B cell (primary cell): Measurements from ENCODE around the gene IL1RN. TPM values are rescaled to one million over a fixed set of nuclear protein-coding genes. Genes with fewer than 3 reads are reported as not detected.

Experiments
- ATAC-seq: fragments of 200-7000 bp; cut with Tn5 transposase; one replicate; pipeline ENCODE4 v1.10.0; 2021; ENCODE audit warnings: low read depth, mild to moderate bottlenecking, moderate number of reproducible peaks, moderate library complexity
- CTCF ChIA-PET: fragments of 350-600 bp; sonication (Branson Sonifier 250); formaldehyde crosslinking; loops from one replicate; lab custom pipeline; 2021; ENCODE audit warnings: antibody characterized with exemption, inconsistent platforms; lab: Charles Lee
- POLR2A ChIA-PET: fragments of 350-600 bp; sonication (Branson Sonifier 250); formaldehyde crosslinking; loops from one replicate; lab custom pipeline; 2021; ENCODE audit warnings: antibody characterized with exemption; lab: Charles Lee
- DNase-seq: peaks from one replicate; pipeline ENCODE4 v3.0.0; 2013
- H2AFZ ChIP-seq: 2 replicates; pipeline ENCODE4 v1.6.1; 2012; ENCODE audit warnings: mild to moderate bottlenecking, low read depth, low read length; ENCODE audit not compliant: insufficient read depth, poor library complexity, severe bottlenecking
- H3K27ac ChIP-seq, 2 donors: 1 replicate in 1 of 2; 2 replicates in 1 of 2; pipeline ENCODE4 v1.5.1; 2012 to 2013; ENCODE audit warnings: low read length in 2 of 2, mild to moderate bottlenecking in 2 of 2, moderate library complexity in 1 of 2
- H3K27me3 ChIP-seq, 4 experiments: fragments of 200-600 bp in 1 of 4; sonication (generic) in 1 of 4; replicated peaks in 1 of 4; 1 replicate in 2 of 4; 2 replicates in 2 of 4; pipeline versions ENCODE4 v1.6.1 to v1.7.0; 2013 to 2016; ENCODE audit warnings: low read length in 3 of 4, mild to moderate bottlenecking in 2 of 4, mixed read lengths in 1 of 4, moderate library complexity in 1 of 4; ENCODE audit not compliant: insufficient read depth in 4 of 4, control insufficient read depth in 3 of 4; ENCODE audit errors: control extremely low read depth in 1 of 4
- H3K36me3 ChIP-seq, 2 experiments: replicated peaks in 1 of 2; 1 replicate in 1 of 2; 2 replicates in 1 of 2; pipeline versions ENCODE4 v1.6.1 to v1.7.1; 2013; ENCODE audit warnings: low read length in 1 of 2; ENCODE audit not compliant: insufficient read depth in 2 of 2, control insufficient read depth in 1 of 2; ENCODE audit errors: control extremely low read depth in 1 of 2, extremely low read depth in 1 of 2
- H3K4me1 ChIP-seq, 2 donors: fragments of 200-600 bp in 1 of 2; sonication (generic) in 1 of 2; 1 replicate in 1 of 2; 2 replicates in 1 of 2; pipeline versions ENCODE4 v1.5.1 to v1.6.1; 2013 to 2017; ENCODE audit warnings: low read length in 2 of 2; ENCODE audit not compliant: control insufficient read depth in 2 of 2, insufficient read depth in 2 of 2
- H3K4me2 ChIP-seq: replicated peaks from 2 replicates; pipeline ENCODE3; 2012; ENCODE audit warnings: mild to moderate bottlenecking, low read depth, low read length; ENCODE audit not compliant: poor library complexity, severe bottlenecking
- H3K4me3 ChIP-seq, 5 experiments: fragments of 200-600 bp in 1 of 5; sonication (generic) in 1 of 5; 1 replicate in 3 of 5; 2 replicates in 2 of 5; pipeline versions ENCODE4 v1.5.1 to v1.7.0; 2011 to 2016; ENCODE audit warnings: low read length in 4 of 5, mild to moderate bottlenecking in 4 of 5, low read depth in 2 of 5, control low read depth in 1 of 5, moderate library complexity in 1 of 5; ENCODE audit not compliant: insufficient read depth in 1 of 5; ENCODE audit errors: control extremely low read depth in 1 of 5, extremely low read depth in 1 of 5
- H3K79me2 ChIP-seq: fragments of 200-600 bp; sonication (generic); one replicate; pipeline ENCODE4 v1.6.0; 2016; ENCODE audit warnings: low read length; ENCODE audit not compliant: control insufficient read depth, insufficient read depth
- H3K9ac ChIP-seq: fragments of 200-600 bp; sonication (generic); 2 replicates; pipeline ENCODE4 v1.6.1; 2017; ENCODE audit warnings: mild to moderate bottlenecking, low read length, moderate library complexity
- H3K9me3 ChIP-seq, 3 donors: one replicate each; pipeline versions ENCODE4 v1.6.1 to v1.7.1; 2013; ENCODE audit warnings: low read length in 2 of 3; ENCODE audit not compliant: control insufficient read depth in 2 of 3, insufficient read depth in 1 of 3; ENCODE audit errors: control extremely low read depth in 1 of 3
- H4K20me1 ChIP-seq: 2 replicates; pipeline ENCODE4 v1.6.0; 2012; ENCODE audit warnings: mild to moderate bottlenecking, low read length; ENCODE audit not compliant: insufficient read depth, control insufficient read depth, poor library complexity, severe bottlenecking
- H3K27ac Mint-ChIP-seq: one replicate; pipeline ENCODE4 v1.8.0; 2021; ENCODE audit warnings: mixed read lengths
- H3K27me3 Mint-ChIP-seq: one replicate; pipeline ENCODE4 v1.8.0; 2021; ENCODE audit warnings: mixed read lengths
- H3K4me1 Mint-ChIP-seq: one replicate; pipeline ENCODE4 v1.8.0; 2021; ENCODE audit warnings: mixed read lengths
- H3K4me3 Mint-ChIP-seq: one replicate; pipeline ENCODE4 v1.8.0; 2021; ENCODE audit warnings: mixed read lengths
- H3K9me3 Mint-ChIP-seq: one replicate; pipeline ENCODE4 v1.8.0; 2022; ENCODE audit warnings: mixed read lengths; ENCODE audit not compliant: insufficient read depth
- EZH2 ChIP-seq: IDR thresholded peaks from 2 replicates; pipeline ENCODE4 v1.6.1; 2012; ENCODE audit warnings: borderline replicate concordance, low read depth, mild to moderate bottlenecking, moderate library complexity, low read length; ENCODE audit not compliant: insufficient read depth, poor library complexity, severe bottlenecking
- WGBS: methylation state at CpG from one replicate; pipeline ENCODE4 v1.1.5; 2013; ENCODE audit warnings: missing lambda C conversion rate; ENCODE audit not compliant: insufficient coverage; 5-methylcytosine and 5-hydroxymethylcytosine counted together
- intact Hi-C: fragments of 100-400 bp; cut with micrococcal nuclease; formaldehyde crosslinking; loops from one replicate; pipeline ENCODE4 v1.10.0; 2022
- polyA plus RNA-seq: library from polyadenylated mRNA; depleted of rRNA; stranded (reverse); fragments of >200 nt; gene quantifications from 2 replicates; pipeline ENCODE4 v1.2.3, GENCODE V29; 2012
- total RNA-seq, 2 donors: library from RNA; stranded (reverse); fragments of 120-200 nt in 1 of 2; gene quantifications; 1 replicate in 1 of 2; 2 replicates in 1 of 2; pipeline versions ENCODE4 v1.2.3 to v1.2.4, GENCODE V29; 2013 to 2022
- TF ChIP-seq, protein P1 (sequence below): fragments of 200-600 bp; IDR thresholded peaks from one replicate; pipeline ENCODE4 v1.8.0; 2022; ENCODE audit warnings: antibody characterized with exemption, mild to moderate bottlenecking

IL1RN gene
- total and polyA plus RNA-seq, 2 donors (not counting 1 experiment from before 2014, with no cell fraction given), result 0.79 TPM; not detected in 1

DNA sequence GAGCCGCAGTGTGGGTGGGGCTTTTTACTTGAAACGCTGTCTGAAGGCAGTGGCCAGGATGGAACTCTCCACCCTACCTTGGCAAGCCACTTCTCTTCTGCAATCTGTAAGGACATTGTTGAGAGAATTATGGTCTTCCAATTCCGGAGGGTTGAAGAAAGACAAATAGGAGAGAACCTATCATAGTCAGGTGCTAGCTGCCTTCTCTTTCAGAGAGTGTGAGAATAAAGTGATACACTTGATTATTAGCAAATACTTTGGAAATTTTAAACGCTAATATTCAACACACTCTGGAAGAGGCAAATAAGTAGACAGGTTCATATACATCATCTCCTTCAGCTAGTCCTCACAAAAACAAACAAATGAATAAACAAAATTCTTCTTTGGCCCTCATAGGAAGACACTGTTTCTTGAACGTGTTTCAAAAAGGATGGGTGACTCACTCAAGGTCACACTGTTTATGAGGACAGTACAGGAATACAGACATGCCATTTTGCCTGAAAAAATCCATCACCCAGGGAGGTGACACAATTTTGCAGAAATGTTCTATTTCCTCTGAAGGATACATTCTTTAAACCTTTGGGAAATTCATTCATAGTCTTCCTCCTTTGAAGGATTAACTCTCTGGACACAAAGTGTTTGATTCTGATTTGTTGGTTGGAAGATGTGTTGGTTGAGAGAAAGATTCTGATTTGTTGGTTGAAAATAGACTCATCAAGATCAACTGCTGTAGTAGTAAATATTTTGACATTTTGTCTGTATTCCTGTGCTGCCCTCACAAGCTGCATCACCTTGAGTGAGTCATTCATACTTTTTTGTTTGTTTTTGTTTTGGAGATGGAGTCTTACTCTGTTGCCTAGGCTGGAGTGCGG is 2.2 kb upstream of the IL1RN start:
- H3K79me2 ChIP-seq, result no peaks in the 10 kb centered on the region
- no peaks in the 10 kb centered on the region for H3K36me3 ChIP-seq
- Mint-ChIP-seq H3K4me1 (peaks cover 23% of the 10 kb centered on the region), H3K4me3 (no peak overlapping the region), H3K27me3 (peaks cover 11% of the 10 kb centered on the region), H3K27ac (no peak overlapping the region), H3K9me3 (no peaks in the 10 kb centered on the region)
- H3K27ac ChIP-seq, result no peak overlapping the region
- H3K9ac ChIP-seq, result no peak overlapping the region
- POLR2A ChIA-PET, result no interaction called here
- intact Hi-C loops, result no loop called here
- peaks cover 0 to 5% (median 1%) of the 10 kb centered on the region in 4 experiments for H3K27me3 ChIP-seq
- H3K9me3 ChIP-seq, result no peaks in the 10 kb centered on the region
- CTCF ChIA-PET, result interaction anchor here (1.1 to 1.9 kb wide), 3 partner anchors 12 to 74 kb away, joined by 3 to 7 read pairs (median 4); no protein-coding TSS in a partner anchor
- TF ChIP-seq, protein P1, sequence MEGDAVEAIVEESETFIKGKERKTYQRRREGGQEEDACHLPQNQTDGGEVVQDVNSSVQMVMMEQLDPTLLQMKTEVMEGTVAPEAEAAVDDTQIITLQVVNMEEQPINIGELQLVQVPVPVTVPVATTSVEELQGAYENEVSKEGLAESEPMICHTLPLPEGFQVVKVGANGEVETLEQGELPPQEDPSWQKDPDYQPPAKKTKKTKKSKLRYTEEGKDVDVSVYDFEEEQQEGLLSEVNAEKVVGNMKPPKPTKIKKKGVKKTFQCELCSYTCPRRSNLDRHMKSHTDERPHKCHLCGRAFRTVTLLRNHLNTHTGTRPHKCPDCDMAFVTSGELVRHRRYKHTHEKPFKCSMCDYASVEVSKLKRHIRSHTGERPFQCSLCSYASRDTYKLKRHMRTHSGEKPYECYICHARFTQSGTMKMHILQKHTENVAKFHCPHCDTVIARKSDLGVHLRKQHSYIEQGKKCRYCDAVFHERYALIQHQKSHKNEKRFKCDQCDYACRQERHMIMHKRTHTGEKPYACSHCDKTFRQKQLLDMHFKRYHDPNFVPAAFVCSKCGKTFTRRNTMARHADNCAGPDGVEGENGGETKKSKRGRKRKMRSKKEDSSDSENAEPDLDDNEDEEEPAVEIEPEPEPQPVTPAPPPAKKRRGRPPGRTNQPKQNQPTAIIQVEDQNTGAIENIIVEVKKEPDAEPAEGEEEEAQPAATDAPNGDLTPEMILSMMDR, result no peak
- TF ChIP-seq EZH2, result no peak
- no peaks in the 10 kb centered on the region for H4K20me1 ChIP-seq
- no peak overlapping the region for H3K4me2 ChIP-seq
- ATAC-seq (no peak), DNase-seq (no peak)
- WGBS, result 92% methylated on average over 2 of the region's 6 CpGs
- no peak overlapping the region for H3K4me3 ChIP-seq
- H2AFZ ChIP-seq, result no peak overlapping the region
- H3K4me1 ChIP-seq, result peaks cover 12 to 15% of the 10 kb centered on the region in 2 donors
